BLaER1 (cell line): ENCODE data around the gene PTBP3.
A peak's percentile ranks its signal among the peaks of the same experiment; 100 is the strongest.

Experiments used
- H3K27ac ChIP-seq: shearing (Covaris generic); formaldehyde crosslinking; 2 replicates; pipeline ENCODE4 v1.8.1; 2022
- H3K27me3 ChIP-seq: shearing (Covaris generic); formaldehyde crosslinking; 2 replicates; pipeline ENCODE4 v1.8.1; 2022
- H3K36me3 ChIP-seq: shearing (Covaris generic); formaldehyde crosslinking; 2 replicates; pipeline ENCODE4 v1.8.1; 2022
- H3K4me1 ChIP-seq: shearing (Covaris generic); formaldehyde crosslinking; 2 replicates; pipeline ENCODE4 v1.8.1; 2022
- H3K4me2 ChIP-seq: shearing (Covaris generic); formaldehyde crosslinking; 2 replicates; pipeline ENCODE4 v1.8.1; 2022
- H3K4me3 ChIP-seq: shearing (Covaris generic); formaldehyde crosslinking; 2 replicates; pipeline ENCODE4 v1.8.1; 2022
- H3K9ac ChIP-seq: shearing (Covaris generic); formaldehyde crosslinking; 2 replicates; pipeline ENCODE4 v1.8.1; 2022
- H3K9me3 ChIP-seq: shearing (Covaris generic); formaldehyde crosslinking; 2 replicates; pipeline ENCODE4 v1.8.1; 2022
- H4K20me1 ChIP-seq: shearing (Covaris generic); formaldehyde crosslinking; 2 replicates; pipeline ENCODE4 v1.8.1; 2022
- Cebpa-rat ChIP-seq: shearing (Covaris generic); IDR thresholded peaks from 2 replicates; pipeline ENCODE4 v1.8.1; 2022

Gene PTBP3

DNA sequence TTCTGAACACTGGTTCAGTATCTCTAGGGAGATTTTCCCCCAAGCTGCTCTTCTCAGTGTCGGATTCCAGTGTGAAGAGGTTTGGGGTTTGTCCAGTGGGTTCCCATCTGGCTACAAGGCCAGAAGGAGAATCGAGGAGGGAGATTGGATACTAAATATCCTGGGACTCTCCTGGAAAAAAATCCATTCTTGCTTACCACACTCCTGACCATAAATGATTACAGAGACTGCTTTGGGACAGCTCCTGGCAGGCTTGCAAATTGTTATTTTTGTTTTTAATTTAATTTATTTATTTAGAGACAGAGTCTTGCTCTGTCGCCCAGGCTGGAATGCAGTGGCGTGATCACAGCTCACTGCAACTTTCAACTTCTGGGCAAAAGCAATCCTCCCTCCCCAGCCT lies 153.6 kb downstream of the PTBP3 start:
- peaks cover 7% of the 10 kb centered on the region; the same call in 1 of the 2 replicates for H3K9me3 ChIP-seq
- H3K27ac ChIP-seq = no peak overlapping the region
- no peaks in the 10 kb centered on the region for H3K27me3 ChIP-seq
- no peaks in the 10 kb centered on the region for H4K20me1 ChIP-seq
- no peak overlapping the region for H3K4me3 ChIP-seq
- peaks cover 31% of the 10 kb centered on the region for H3K4me1 ChIP-seq
- peak overlapping the region; percentile 76 for H3K4me2 ChIP-seq
- no peak overlapping the region for H3K9ac ChIP-seq
- TF ChIP-seq Cebpa-rat = no peak
- no peaks in the 10 kb centered on the region for H3K36me3 ChIP-seq

DNA sequence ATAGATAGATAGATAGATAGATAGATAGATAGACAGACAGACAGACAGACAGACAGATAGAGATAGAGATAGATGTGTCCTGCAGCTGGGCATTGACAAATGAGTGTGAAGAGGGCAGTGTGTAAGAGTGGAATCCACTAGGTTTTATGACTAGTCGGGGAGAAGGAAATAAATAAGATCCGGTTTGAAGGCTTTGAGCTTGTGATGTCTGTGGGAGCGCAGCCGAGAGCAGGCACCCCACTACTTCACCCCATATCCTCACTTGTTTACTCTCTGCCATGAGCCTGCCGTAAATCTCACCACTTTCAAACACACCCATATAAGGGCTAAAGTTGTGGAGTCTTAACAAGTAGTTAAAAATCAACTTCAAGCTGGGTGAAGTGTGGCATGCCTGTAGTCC lies 156.9 kb downstream of the PTBP3 start:
- no peak for TF ChIP-seq Cebpa-rat

DNA sequence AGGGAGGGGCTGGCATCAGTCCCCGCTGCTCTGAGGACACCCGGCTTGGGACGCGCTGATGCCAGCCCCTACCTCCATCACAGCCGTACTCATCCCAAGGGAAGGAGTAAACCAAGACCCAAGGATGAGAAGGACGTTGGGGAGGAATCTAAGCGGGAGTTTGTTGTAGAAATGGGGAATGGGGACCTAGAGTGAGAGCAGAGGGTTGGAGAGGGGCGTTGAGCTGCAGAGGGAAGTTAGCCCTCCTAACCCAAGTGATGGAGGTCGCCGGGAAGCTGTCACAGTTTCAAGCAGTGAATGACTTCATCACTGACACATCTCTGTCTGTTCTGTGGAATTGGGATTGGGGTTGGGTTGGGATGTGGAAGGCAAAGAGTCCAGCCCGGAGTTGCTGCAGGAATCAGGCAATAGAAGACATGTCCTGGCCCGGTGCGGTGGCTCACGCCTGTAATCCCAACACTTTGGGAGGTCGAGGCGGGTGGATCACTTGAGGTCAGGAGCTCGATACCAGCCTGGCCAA lies 157.6 kb downstream of the PTBP3 start:
- no peak for TF ChIP-seq Cebpa-rat
- H3K9ac ChIP-seq = peak overlapping the region; percentile 91
- no peaks in the 10 kb centered on the region for H3K9me3 ChIP-seq
- H3K36me3 ChIP-seq = no peaks in the 10 kb centered on the region
- H3K4me1 ChIP-seq = peaks cover 28% of the 10 kb centered on the region
- H3K4me3 ChIP-seq = peak overlapping the region; percentile 86
- no peaks in the 10 kb centered on the region for H4K20me1 ChIP-seq
- H3K27ac ChIP-seq = peak overlapping the region; percentile 98
- H3K4me2 ChIP-seq = peak overlapping the region; percentile 92
- no peaks in the 10 kb centered on the region for H3K27me3 ChIP-seq

More for the DNA sequence above, 156.9 kb downstream of the PTBP3 start:
- H3K4me3 ChIP-seq = no peak overlapping the region
- H4K20me1 ChIP-seq = no peaks in the 10 kb centered on the region
- H3K27me3 ChIP-seq = no peaks in the 10 kb centered on the region
- H3K36me3 ChIP-seq = no peaks in the 10 kb centered on the region
- no peak overlapping the region for H3K4me2 ChIP-seq
- H3K9ac ChIP-seq = no peak overlapping the region
- peaks cover 35% of the 10 kb centered on the region for H3K4me1 ChIP-seq
- no peak overlapping the region for H3K27ac ChIP-seq
- no peaks in the 10 kb centered on the region for H3K9me3 ChIP-seq

- TF ChIP-seq Cebpa-rat = no peak
- Histone ChIP-seq H3K9me3 (no peaks in the 10 kb centered on the region), H3K4me3 (peak within 1 kb of the TSS; percentile 86), H3K27me3 (no peaks in the 10 kb centered on the region), H3K27ac (peak within 1 kb of the TSS; percentile 98), H3K4me2 (peak within 1 kb of the TSS; percentile 92), H3K9ac (peak within 1 kb of the TSS; percentile 91), H3K36me3 (no peaks in the 10 kb centered on the region), H4K20me1 (no peaks in the 10 kb centered on the region), H3K4me1 (peaks cover 22% of the 10 kb centered on the region)
Observed at GRCh38 chr9:112174965-112175795, 158.2 kb downstream of the PTBP3 start, which contains the start of gene SUSD1. Gene SUSD1 (minus strand): TSS chr9:112175297. CDS start chr9:112175235, 62 bp downstream.

DNA sequence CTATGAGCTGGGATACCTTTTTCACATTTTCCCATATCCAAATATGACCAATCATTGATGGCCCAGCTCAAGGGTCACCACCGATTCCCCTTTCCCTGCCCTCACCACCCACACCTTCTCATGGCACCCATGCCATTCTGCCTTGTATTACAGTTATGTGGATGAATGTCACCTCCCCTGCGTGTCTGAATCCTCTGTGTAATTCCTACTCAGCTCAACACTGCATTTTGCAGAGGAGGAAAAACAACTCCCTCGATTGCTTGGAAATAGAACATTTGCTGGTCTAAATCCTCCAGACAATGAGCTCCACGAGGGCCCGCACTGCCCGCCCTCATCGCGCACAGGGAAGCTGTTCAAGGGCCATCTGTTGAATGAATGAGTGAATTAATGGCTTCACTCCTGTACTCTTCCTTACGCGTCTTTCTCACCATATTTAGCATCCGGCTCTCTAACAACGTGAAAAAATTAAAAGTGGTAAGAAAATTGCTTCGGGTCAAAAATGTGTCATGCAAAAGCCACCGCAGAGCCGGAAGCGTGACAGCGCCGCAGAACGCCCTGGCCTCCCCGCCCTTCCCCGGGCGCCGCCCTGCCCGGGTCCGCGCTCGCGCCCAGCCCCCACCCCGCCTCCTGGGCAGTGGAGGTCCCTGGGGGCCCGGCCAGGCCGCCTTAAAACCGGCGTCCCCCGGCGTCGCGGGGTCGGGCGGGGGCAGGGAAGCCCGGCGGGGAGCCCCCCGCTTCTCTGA lies 159.0 kb downstream of the PTBP3 start:
- peak overlapping the region; percentile 91 for H3K9ac ChIP-seq
- no peaks in the 10 kb centered on the region for H3K9me3 ChIP-seq
- H3K4me2 ChIP-seq = peak overlapping the region; percentile 92
- peak overlapping the region; percentile 86 for H3K4me3 ChIP-seq
- peaks cover 14% of the 10 kb centered on the region for H3K4me1 ChIP-seq
- H3K36me3 ChIP-seq = no peaks in the 10 kb centered on the region
- H4K20me1 ChIP-seq = no peaks in the 10 kb centered on the region
- peak overlapping the region; percentile 98 for H3K27ac ChIP-seq
- H3K27me3 ChIP-seq = no peaks in the 10 kb centered on the region
- no peak for TF ChIP-seq Cebpa-rat

DNA sequence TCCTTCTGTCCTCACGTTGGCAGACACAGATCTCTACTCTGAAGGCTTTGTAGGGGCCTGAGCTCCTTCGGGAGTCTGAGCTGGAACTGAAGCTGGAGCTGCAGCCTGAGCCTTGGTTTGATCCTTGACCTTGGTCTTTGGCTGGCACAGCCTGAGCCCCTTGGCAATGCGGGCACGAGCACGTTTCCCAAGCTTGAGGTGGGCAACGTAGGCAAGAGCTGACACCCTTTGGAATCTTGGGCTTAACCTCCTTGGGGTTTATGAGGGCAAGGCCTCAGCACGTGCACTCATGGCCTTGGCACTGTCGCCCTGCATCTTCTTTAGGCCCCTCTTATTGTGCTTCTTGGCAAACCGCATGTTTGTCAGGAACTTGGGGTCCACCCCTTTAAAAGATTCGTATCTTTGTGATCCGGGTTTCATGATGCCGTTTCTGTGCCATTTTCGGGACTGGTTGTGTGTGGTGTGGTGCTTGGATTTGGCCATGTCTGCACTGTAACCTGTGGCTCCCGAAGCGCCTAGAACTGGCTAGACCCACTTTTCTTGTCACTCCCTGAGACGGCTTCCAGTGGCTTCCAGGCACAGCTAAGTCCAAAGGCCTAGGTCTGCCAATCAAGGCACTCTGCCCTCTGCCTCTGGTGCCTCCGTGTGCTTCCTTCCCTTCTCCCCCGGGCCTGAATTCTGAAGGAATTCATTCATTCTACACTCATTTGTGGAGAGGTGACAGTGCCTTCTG lies 159.8 kb downstream of the PTBP3 start:
- H3K27ac ChIP-seq = 0 out of 2 replicates have a peak overlapping the region, but pooled peaks have one; percentile 98
- H3K9me3 ChIP-seq = no peaks in the 10 kb centered on the region
- no peaks in the 10 kb centered on the region for H3K36me3 ChIP-seq
- no peak overlapping the region for H3K4me3 ChIP-seq
- TF ChIP-seq Cebpa-rat = no peak
- no peak overlapping the region; the same call in 1 of the 2 replicates for H3K9ac ChIP-seq
- no peaks in the 10 kb centered on the region for H3K27me3 ChIP-seq
- peaks cover 14% of the 10 kb centered on the region for H3K4me1 ChIP-seq
- H3K4me2 ChIP-seq = peak overlapping the region; percentile 92
- 0 out of 2 replicates have a peak, but pooled peaks cover under 1% of the 10 kb centered on the region for H4K20me1 ChIP-seq

- Histone ChIP-seq H3K9ac (no peak overlapping the region), H4K20me1 (peaks cover 7% of the 10 kb centered on the region), H3K27me3 (no peaks in the 10 kb centered on the region), H3K4me1 (peaks cover 17% of the 10 kb centered on the region), H3K27ac (no peak overlapping the region), H3K9me3 (no peaks in the 10 kb centered on the region), H3K36me3 (no peaks in the 10 kb centered on the region), H3K4me3 (no peak overlapping the region), H3K4me2 (no peak overlapping the region)
- no peak for TF ChIP-seq Cebpa-rat
Observed at GRCh38 chr9:112170968-112171367, 162.5 kb downstream of the PTBP3 start.

DNA sequence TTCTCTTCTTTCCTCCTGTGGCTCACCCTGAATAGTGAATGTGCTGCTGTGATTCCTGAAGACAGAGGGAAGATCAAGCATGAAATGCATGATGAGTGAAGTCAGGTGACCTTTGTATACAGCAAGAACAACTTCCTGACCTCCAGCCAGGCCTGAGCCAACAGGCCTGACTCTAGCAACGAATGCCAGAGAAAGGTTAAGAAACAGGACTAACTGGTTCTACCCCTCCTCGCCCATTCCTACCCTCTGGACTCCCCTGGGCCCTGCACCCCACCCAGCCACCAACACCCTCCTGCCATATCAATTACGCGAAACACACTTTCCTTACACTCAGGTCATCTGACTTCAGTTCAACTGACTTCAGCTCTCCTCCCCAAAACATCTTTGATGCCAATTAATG lies 163.2 kb downstream of the PTBP3 start:
- no peak for TF ChIP-seq Cebpa-rat
- Histone ChIP-seq H3K9ac (no peak overlapping the region), H3K27ac (no peak overlapping the region), H4K20me1 (peaks cover 7% of the 10 kb centered on the region), H3K4me3 (no peak overlapping the region), H3K4me2 (no peak overlapping the region), H3K36me3 (no peaks in the 10 kb centered on the region), H3K27me3 (no peaks in the 10 kb centered on the region), H3K9me3 (no peaks in the 10 kb centered on the region), H3K4me1 (peaks cover 14% of the 10 kb centered on the region)

DNA sequence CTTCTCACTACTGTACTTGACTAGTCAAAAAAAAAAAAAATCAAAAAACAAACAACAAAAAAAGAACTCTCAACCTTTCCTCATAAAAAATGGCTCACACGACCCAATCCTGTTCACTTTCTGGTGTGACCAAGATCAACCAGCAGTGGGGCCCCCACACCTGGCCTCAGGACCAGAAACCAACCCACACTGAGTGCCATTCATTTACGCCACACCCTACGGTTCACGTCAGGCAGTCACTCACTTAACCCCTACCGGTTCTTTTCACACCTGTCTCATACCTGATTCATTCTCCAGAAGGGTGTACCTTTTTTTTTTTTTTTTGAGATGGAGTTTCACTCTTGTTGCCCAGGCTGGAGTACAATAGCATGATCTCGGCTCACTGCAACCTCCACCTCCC lies 164.1 kb downstream of the PTBP3 start:
- H3K4me2 ChIP-seq = no peak overlapping the region
- H4K20me1 ChIP-seq = peaks cover 7% of the 10 kb centered on the region
- H3K4me1 ChIP-seq = peaks cover 12% of the 10 kb centered on the region
- no peak overlapping the region for H3K4me3 ChIP-seq
- no peaks in the 10 kb centered on the region for H3K27me3 ChIP-seq
- H3K36me3 ChIP-seq = no peaks in the 10 kb centered on the region
- TF ChIP-seq Cebpa-rat = no peak
- H3K27ac ChIP-seq = no peak overlapping the region
- H3K9me3 ChIP-seq = no peaks in the 10 kb centered on the region
- H3K9ac ChIP-seq = no peak overlapping the region
